ENCODE measurements around the gene EDAR. TPM values are rescaled to one million over a fixed set of nuclear protein-coding genes. Genes with fewer than 3 reads are reported as not detected.

EDAR gene
- total and polyA plus RNA-seq, 11 donors: 0.01 to 0.20 (median 0.16) TPM; not detected in 8

GRCh38 chr2:108934583-108935245 is 54.3 kb downstream of the EDAR start:
- TF ChIP-seq CTCF (IDR thresholded peaks at IDR 0.05): no peak
- no peak for TF ChIP-seq POLR2A (IDR thresholded peaks at IDR 0.05)
- WGBS, 4 donors: 63 to 68% (median 66%) methylated on average over 13 to 14 of the region's 14 CpGs
- peaks cover 0 to 4% (median 0%) of the 10 kb centered on the region in 9 donors for H3K27me3 ChIP-seq
- no peak overlapping the region for H3K27ac ChIP-seq
- no peaks in the 10 kb centered on the region for H3K9me3 ChIP-seq
- no peak overlapping the region for H3K4me3 ChIP-seq
- H3K36me3 ChIP-seq: no peaks in the 10 kb centered on the region
- intact Hi-C loops (cut with DNase I): loop anchor here in 2 of 10 donors (10.0 kb wide), 1 partner anchor 580 kb away; no protein-coding TSS in a partner anchor
- ATAC-seq (peak in 2 of 4 donors; percentile 8 to 29), DNase-seq (no peak)
- H3K4me1 ChIP-seq: peaks cover 0 to 44% (median 5%) of the 10 kb centered on the region in 12 donors

- Histone ChIP-seq H3K4me1 (peaks cover 0 to 44% (median 5%) of the 10 kb centered on the region in 12 donors), H3K27ac (peak overlapping the region in 1 of 12 donors; percentile 26), H3K27me3 (peaks cover 0 to 4% (median 0%) of the 10 kb centered on the region in 9 donors), H3K9me3 (no peaks in the 10 kb centered on the region), H3K36me3 (no peaks in the 10 kb centered on the region), H3K4me3 (no peak overlapping the region)
- TF ChIP-seq POLR2A (IDR thresholded peaks at IDR 0.05) (no peak), CTCF (IDR thresholded peaks at IDR 0.05) (no peak)
- DNase-seq: no peak
- intact Hi-C loops (cut with DNase I): loop anchor here in 2 of 10 donors (10.0 kb wide), 1 partner anchor 581 kb away; no protein-coding TSS in a partner anchor
- WGBS, 4 donors: 66 to 80% (median 75%) methylated on average over 6 to 7 of the region's 7 CpGs
- no peak for ATAC-seq
Measured at GRCh38 chr2:108934151-108934550, 54.9 kb downstream of the EDAR start.

GRCh38 chr2:108933691-108934117 is 55.3 kb downstream of the EDAR start:
- Histone ChIP-seq H3K36me3 (no peaks in the 10 kb centered on the region), H3K9me3 (no peaks in the 10 kb centered on the region), H3K4me3 (no peak overlapping the region), H3K4me1 (peaks cover 0 to 44% (median 5%) of the 10 kb centered on the region in 12 donors), H3K27me3 (peaks cover 0 to 4% (median 0%) of the 10 kb centered on the region in 9 donors), H3K27ac (peak overlapping the region in 3 of 12 donors; percentile 14 to 38 (median 26))
- DNase-seq: peak in 4 of 5 donors; percentile 41 to 79 (median 54)
- intact Hi-C loops (cut with DNase I): loop anchor here in 2 of 10 donors (10.0 kb wide), 1 partner anchor 581 kb away; no protein-coding TSS in a partner anchor
- ATAC-seq: peak; percentile 48 to 87 (median 71)
- TF ChIP-seq POLR2A (IDR thresholded peaks at IDR 0.05): no peak
- no peak for TF ChIP-seq CTCF (IDR thresholded peaks at IDR 0.05)
- WGBS, 4 donors: 30 to 58% (median 36%) methylated on average over 10 to 11 of the region's 11 CpGs

GRCh38 chr2:108932736-108933332 is 56.2 kb downstream of the EDAR start:
- peak overlapping the region in 1 of 12 donors; percentile 38 for H3K27ac ChIP-seq
- no peaks in the 10 kb centered on the region for H3K9me3 ChIP-seq
- DNase-seq (no peak), ATAC-seq (no peak)
- peaks cover 0 to 44% (median 5%) of the 10 kb centered on the region in 12 donors for H3K4me1 ChIP-seq
- H3K36me3 ChIP-seq: no peaks in the 10 kb centered on the region
- no peak overlapping the region for H3K4me3 ChIP-seq
- H3K27me3 ChIP-seq: peaks cover 0 to 4% (median 0%) of the 10 kb centered on the region in 9 donors
- TF ChIP-seq POLR2A (IDR thresholded peaks at IDR 0.05) (no peak), CTCF (IDR thresholded peaks at IDR 0.05) (no peak)
- intact Hi-C loops (cut with DNase I): loop anchor here in 2 of 10 donors (10.0 kb wide), 1 partner anchor 582 kb away; no protein-coding TSS in a partner anchor
- 33 to 46% (median 40%) methylated on average over 10 of the region's 10 CpGs for whole genome bisulfite sequencing, 4 donors
